DND-41 (cell line): ENCODE data around the gene MAML3.
A peak's percentile ranks its signal among the peaks of the same experiment; 100 is the strongest.

Experiments used
- ATAC-seq: fragments of 200-7000 bp; cut with Tn5 transposase; 3 replicates; pipeline ENCODE4 v1.9.1; 2021; ENCODE audit warnings: low read depth; ENCODE audit not compliant: insufficient read depth
- DNase-seq: peaks from one replicate; pipeline ENCODE4 v3.0.0-alpha.2; 2020
- H2AFZ ChIP-seq: 2 replicates; pipeline ENCODE4 v1.6.0; 2012; ENCODE audit warnings: low read depth, low read length
- H3K27ac ChIP-seq: 2 replicates; pipeline ENCODE4 v1.5.1; 2012; ENCODE audit warnings: low read length, inconsistent platforms
- H3K27me3 ChIP-seq: fragments of 200-600 bp; sonication (generic); 2 replicates; pipeline ENCODE4 v1.6.0; 2012; ENCODE audit warnings: low read length, mild to moderate bottlenecking, inconsistent platforms; ENCODE audit not compliant: insufficient read depth, poor library complexity
- H3K36me3 ChIP-seq: 2 replicates; pipeline ENCODE4 v1.5.1; 2012; ENCODE audit warnings: low read length, inconsistent platforms; ENCODE audit not compliant: insufficient read depth
- H3K4me1 ChIP-seq: 2 replicates; pipeline ENCODE4 v1.5.1; 2012; ENCODE audit warnings: mild to moderate bottlenecking, low read length; ENCODE audit not compliant: insufficient read depth
- H3K4me2 ChIP-seq: 2 replicates; pipeline ENCODE4 v1.6.0; 2012; ENCODE audit warnings: mild to moderate bottlenecking, moderate library complexity, low read length, inconsistent platforms; ENCODE audit not compliant: insufficient read depth
- H3K4me3 ChIP-seq, 2 experiments: fragments of 200-600 bp in 1 of 2; shearing (Covaris generic) in 1 of 2; 2 replicates each; pipeline ENCODE4 v1.5.1; 2012 to 2016; ENCODE audit warnings: inconsistent platforms in 2 of 2, low read length in 2 of 2, mild to moderate bottlenecking in 2 of 2, low read depth in 1 of 2, moderate library complexity in 1 of 2
- H3K79me2 ChIP-seq: 2 replicates; pipeline ENCODE4 v1.6.0; 2012; ENCODE audit warnings: low read length, inconsistent platforms; ENCODE audit not compliant: insufficient read depth
- H3K9ac ChIP-seq: 2 replicates; pipeline ENCODE4 v1.6.0; 2012; ENCODE audit warnings: low read depth, mild to moderate bottlenecking, inconsistent platforms, low read length, moderate library complexity
- H3K9me3 ChIP-seq: 2 replicates; pipeline ENCODE4 v1.5.1; 2012; ENCODE audit warnings: low read length, moderate library complexity, mild to moderate bottlenecking, inconsistent platforms; ENCODE audit not compliant: insufficient read depth, severe bottlenecking
- H4K20me1 ChIP-seq: 2 replicates; pipeline ENCODE4 v1.6.0; 2012; ENCODE audit warnings: low read length; ENCODE audit not compliant: insufficient read depth
- CTCF ChIP-seq: IDR thresholded peaks from 2 replicates; pipeline ENCODE4 v1.5.1; 2012; ENCODE audit warnings: borderline replicate concordance, low read length, moderate library complexity, mild to moderate bottlenecking; ENCODE audit not compliant: poor library complexity, severe bottlenecking; ENCODE audit errors: extremely low read depth
- EZH2 ChIP-seq: IDR thresholded peaks from 3 replicates; pipeline ENCODE4 v1.6.1; 2012; ENCODE audit warnings: borderline replicate concordance, low read depth, mild to moderate bottlenecking, moderate library complexity, low read length, inconsistent platforms; ENCODE audit not compliant: severe bottlenecking

MAML3 gene

GRCh38 chr4:139977838-139978609 lies 176.0 kb downstream of the MAML3 start:
- TF ChIP-seq CTCF (no peak), EZH2 (no peak)
- H2AFZ ChIP-seq: no peak overlapping the region
- H3K36me3 ChIP-seq: no peaks in the 10 kb centered on the region
- DNase-seq: no peak
- H3K9ac ChIP-seq: no peak overlapping the region
- H3K79me2 ChIP-seq: no peaks in the 10 kb centered on the region
- H4K20me1 ChIP-seq: no peaks in the 10 kb centered on the region
- no peak for ATAC-seq
- peak overlapping the region; percentile 28 for H3K27ac ChIP-seq
- no peaks in the 10 kb centered on the region for H3K27me3 ChIP-seq
- H3K9me3 ChIP-seq: no peaks in the 10 kb centered on the region
- peaks cover 44% of the 10 kb centered on the region for H3K4me1 ChIP-seq
- H3K4me2 ChIP-seq: peak overlapping the region; percentile 9; the same call in 1 of the 2 replicates
- H3K4me3 ChIP-seq: no peak overlapping the region

- H3K4me3 ChIP-seq: no peak overlapping the region
- no peaks in the 10 kb centered on the region for H3K9me3 ChIP-seq
- no peak overlapping the region for H2AFZ ChIP-seq
- H3K27me3 ChIP-seq: no peaks in the 10 kb centered on the region
- no peaks in the 10 kb centered on the region for H4K20me1 ChIP-seq
- ATAC-seq (no peak), DNase-seq (no peak)
- H3K27ac ChIP-seq: no peak overlapping the region
- no peak for TF ChIP-seq CTCF
- no peak for TF ChIP-seq EZH2
- H3K36me3 ChIP-seq: no peaks in the 10 kb centered on the region
- no peak overlapping the region for H3K9ac ChIP-seq
- no peaks in the 10 kb centered on the region for H3K79me2 ChIP-seq
- peaks cover 44% of the 10 kb centered on the region for H3K4me1 ChIP-seq
- H3K4me2 ChIP-seq: no peak overlapping the region; the same call in 1 of the 2 replicates
Measured at GRCh38 chr4:139975830-139976272, 178.1 kb downstream of the MAML3 start.

- H3K9ac ChIP-seq: no peak overlapping the region
- no peaks in the 10 kb centered on the region for H3K9me3 ChIP-seq
- no peak overlapping the region for H2AFZ ChIP-seq
- no peaks in the 10 kb centered on the region for H4K20me1 ChIP-seq
- H3K27ac ChIP-seq: no peak overlapping the region
- no peaks in the 10 kb centered on the region for H3K27me3 ChIP-seq
- H3K36me3 ChIP-seq: no peaks in the 10 kb centered on the region
- peaks cover 25% of the 10 kb centered on the region for H3K4me1 ChIP-seq
- H3K4me3 ChIP-seq: no peak overlapping the region
- ATAC-seq: 0 out of 3 replicates have a peak, but pooled peaks have one; percentile 7
- no peak for DNase-seq
- H3K79me2 ChIP-seq: no peaks in the 10 kb centered on the region
- H3K4me2 ChIP-seq: no peak overlapping the region
- TF ChIP-seq CTCF: no peak
- TF ChIP-seq EZH2: no peak
Measured at GRCh38 chr4:139973616-139974015, 180.4 kb downstream of the MAML3 start.
